Measurements from ENCODE around the gene FSTL3. TPM values are rescaled to one million over a fixed set of nuclear protein-coding genes. Genes with fewer than 3 reads are reported as not detected.

FSTL3 gene
- total RNA-seq, 2 experiments from 2014 or later, result 3.4 to 7.3 TPM

DNA sequence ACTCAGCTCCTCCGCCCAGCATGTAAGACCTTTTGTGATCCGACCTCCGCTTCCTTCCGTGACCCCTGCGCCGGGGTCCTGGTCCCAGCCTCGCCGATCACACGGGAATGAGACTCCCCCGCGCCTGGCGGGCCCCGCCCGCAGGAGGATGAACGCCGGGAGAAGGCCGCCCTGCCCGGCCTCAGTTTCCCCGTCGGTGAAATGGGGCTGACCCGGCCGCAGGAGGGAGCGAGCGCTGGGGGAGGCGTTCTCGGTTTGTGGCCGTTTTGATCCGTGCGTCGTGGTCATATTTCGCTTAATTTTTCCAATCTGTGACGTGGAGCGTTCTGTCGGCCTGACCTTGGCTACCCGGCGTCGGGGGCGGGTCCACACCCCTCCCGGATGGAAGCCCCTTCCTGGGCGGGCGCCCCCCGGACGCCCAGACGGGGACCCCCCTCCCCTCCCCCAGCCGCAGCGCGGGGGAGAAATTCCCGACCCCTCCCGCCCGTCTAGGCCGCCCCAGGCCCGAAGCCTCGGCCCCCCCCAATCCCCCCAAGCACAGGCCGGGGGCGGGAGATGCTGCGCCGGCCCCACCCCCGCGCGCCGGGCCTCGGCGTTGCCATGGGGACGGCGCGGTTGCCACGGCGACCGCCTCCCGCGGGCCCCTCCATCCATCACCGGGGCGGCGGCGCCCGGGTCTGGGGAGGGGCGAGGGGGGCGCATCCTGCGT lies 43.6 kb downstream of the FSTL3 start:
- ChIA-PET CTCF (ENCODE audit: unreplicated experiment) (no interaction called here), POLR2A (no interaction called here)
- H3K79me2 ChIP-seq (ENCODE audit: insufficient read depth, low read depth, low read length), result no peaks in the 10 kb centered on the region
- no peaks in the 10 kb centered on the region for H4K20me1 ChIP-seq (ENCODE audit: insufficient read depth, low read length)
- intact Hi-C loops (cut with micrococcal nuclease; ENCODE audit: unreplicated experiment), result no loop called here
- BruUV-seq (replicated peaks), result no TSS peak
- H3K4me2 ChIP-seq (ENCODE audit: low read length), result no peak overlapping the region
- no peak overlapping the region for H2AFZ ChIP-seq (ENCODE audit: low read length)
- peaks cover 26% of the 10 kb centered on the region for H3K4me1 ChIP-seq (ENCODE audit: insufficient read depth, low read length, poor library complexity, severe bottlenecking)
- no peaks in the 10 kb centered on the region for H3K9me2 ChIP-seq (ENCODE audit: insufficient read depth, low read length)
- H3K4me3 ChIP-seq (ENCODE audit: low read depth, low read length, poor library complexity, severe bottlenecking), result no peak overlapping the region
- H3K36me3 ChIP-seq (ENCODE audit: insufficient read depth, low read length), result no peaks in the 10 kb centered on the region
- no peak for DNase-seq (ENCODE audit: low spot score)
- no peaks in the 10 kb centered on the region; the same call in 1 of the 2 replicates for H3K9me3 ChIP-seq (ENCODE audit: low read length)
- TF ChIP-seq EZH2phosphoT487 (IDR thresholded peaks at IDR 0.05; ENCODE audit: borderline replicate concordance, low read depth, low read length), result no peak
- TF ChIP-seq, protein P1, sequence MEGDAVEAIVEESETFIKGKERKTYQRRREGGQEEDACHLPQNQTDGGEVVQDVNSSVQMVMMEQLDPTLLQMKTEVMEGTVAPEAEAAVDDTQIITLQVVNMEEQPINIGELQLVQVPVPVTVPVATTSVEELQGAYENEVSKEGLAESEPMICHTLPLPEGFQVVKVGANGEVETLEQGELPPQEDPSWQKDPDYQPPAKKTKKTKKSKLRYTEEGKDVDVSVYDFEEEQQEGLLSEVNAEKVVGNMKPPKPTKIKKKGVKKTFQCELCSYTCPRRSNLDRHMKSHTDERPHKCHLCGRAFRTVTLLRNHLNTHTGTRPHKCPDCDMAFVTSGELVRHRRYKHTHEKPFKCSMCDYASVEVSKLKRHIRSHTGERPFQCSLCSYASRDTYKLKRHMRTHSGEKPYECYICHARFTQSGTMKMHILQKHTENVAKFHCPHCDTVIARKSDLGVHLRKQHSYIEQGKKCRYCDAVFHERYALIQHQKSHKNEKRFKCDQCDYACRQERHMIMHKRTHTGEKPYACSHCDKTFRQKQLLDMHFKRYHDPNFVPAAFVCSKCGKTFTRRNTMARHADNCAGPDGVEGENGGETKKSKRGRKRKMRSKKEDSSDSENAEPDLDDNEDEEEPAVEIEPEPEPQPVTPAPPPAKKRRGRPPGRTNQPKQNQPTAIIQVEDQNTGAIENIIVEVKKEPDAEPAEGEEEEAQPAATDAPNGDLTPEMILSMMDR (conservative IDR thresholded peaks at IDR 0.05; ENCODE audit: low read length), result no peak
- H3K27ac ChIP-seq (ENCODE audit: low read depth, low read length, poor library complexity, severe bottlenecking), result no peak overlapping the region

DNA sequence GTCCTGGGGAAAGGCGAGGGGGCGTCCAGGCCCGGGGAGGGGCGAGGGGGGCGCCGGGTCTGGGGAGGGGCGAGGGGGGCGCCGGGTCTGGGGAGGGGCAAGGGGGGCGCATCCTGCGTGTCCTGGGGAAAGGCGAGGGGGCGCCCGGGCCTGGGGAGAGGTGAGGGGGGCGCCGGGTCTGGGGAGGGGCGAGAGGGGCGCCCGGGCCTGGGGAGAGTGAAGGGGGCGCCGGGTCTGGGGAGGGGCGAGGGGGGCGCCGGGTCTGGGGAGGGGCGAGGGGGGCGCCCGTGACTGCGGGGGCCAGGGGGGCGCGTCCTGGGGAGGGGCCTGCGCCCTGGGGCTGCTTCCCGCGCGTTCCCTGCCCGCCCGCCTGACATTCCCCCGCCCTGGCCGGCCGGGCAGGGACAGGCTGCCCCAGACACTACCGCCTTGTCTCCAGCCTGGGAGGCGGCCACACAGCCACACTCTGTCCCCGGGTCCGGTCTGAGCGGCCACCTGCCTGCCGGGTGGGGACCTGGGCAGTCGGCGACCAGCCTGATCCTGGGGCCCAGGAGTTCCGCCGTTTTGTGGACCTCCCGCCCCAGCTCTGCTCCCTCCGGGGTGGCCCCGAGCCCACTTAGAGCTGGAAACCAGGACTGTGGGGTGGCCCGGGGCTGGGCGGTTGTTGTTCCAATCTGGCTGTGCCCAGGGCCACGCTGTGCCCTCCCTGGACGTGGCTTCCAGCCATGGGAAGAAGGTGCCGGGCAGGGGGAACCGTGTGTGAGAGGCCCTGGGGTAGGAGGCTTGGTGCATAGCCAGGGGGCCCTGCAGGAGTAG lies 44.4 kb downstream of the FSTL3 start:
- ChIA-PET CTCF (ENCODE audit: unreplicated experiment) (no interaction called here), POLR2A (no interaction called here)
- H3K4me1 ChIP-seq (ENCODE audit: insufficient read depth, low read length, poor library complexity, severe bottlenecking), result peaks cover 26% of the 10 kb centered on the region
- intact Hi-C loops (cut with micrococcal nuclease; ENCODE audit: unreplicated experiment), result no loop called here
- no peak overlapping the region for H3K4me3 ChIP-seq (ENCODE audit: low read depth, low read length, poor library complexity, severe bottlenecking)
- no peak overlapping the region for H3K27ac ChIP-seq (ENCODE audit: low read depth, low read length, poor library complexity, severe bottlenecking)
- H3K9me3 ChIP-seq (ENCODE audit: low read length), result no peaks in the 10 kb centered on the region; the same call in 1 of the 2 replicates
- H3K36me3 ChIP-seq (ENCODE audit: insufficient read depth, low read length), result no peaks in the 10 kb centered on the region
- no peak overlapping the region for H3K4me2 ChIP-seq (ENCODE audit: low read length)
- H3K79me2 ChIP-seq (ENCODE audit: insufficient read depth, low read depth, low read length), result no peaks in the 10 kb centered on the region
- no peaks in the 10 kb centered on the region for H4K20me1 ChIP-seq (ENCODE audit: insufficient read depth, low read length)
- TF ChIP-seq, protein P1 (conservative IDR thresholded peaks at IDR 0.05; ENCODE audit: low read length), result no peak
- no peak for TF ChIP-seq EZH2phosphoT487 (IDR thresholded peaks at IDR 0.05; ENCODE audit: borderline replicate concordance, low read depth, low read length)
- H2AFZ ChIP-seq (ENCODE audit: low read length), result no peak overlapping the region
- DNase-seq (ENCODE audit: low spot score), result no peak
- no TSS peak for BruUV-seq (replicated peaks)
- no peaks in the 10 kb centered on the region for H3K9me2 ChIP-seq (ENCODE audit: insufficient read depth, low read length)

Data from OCI-LY7 (cell line).